ENCODE results near the gene KBTBD13.

- TF ChIP-seq CTCF (IDR thresholded peaks at IDR 0.05) (peak; percentile 22 to 33 (median 23)), POLR2A (IDR thresholded peaks at IDR 0.05) (no peak)
Observed at GRCh38 chr15:65033659-65034269, 42.8 kb upstream of the KBTBD13 start.

All from testis (tissue), 2 donors.